IMR-90 (cell line): ENCODE data around the gene SEC23A.
"Not testable (repeated sequence)": the region's sequence is repeated elsewhere in the genome, so short reads cannot be mapped to it uniquely, and the experiment has no call there.

Source experiments
- CTCF ChIP-seq: conservative IDR thresholded peaks from 2 replicates; pipeline ENCODE4 v1.5.1; 2012; ENCODE audit warnings: mild to moderate bottlenecking, low read depth, low read length, improper control_type of control experiment
- POLR2A ChIP-seq: IDR thresholded peaks from 2 replicates; pipeline ENCODE4 v1.6.1; 2012; ENCODE audit warnings: mild to moderate bottlenecking, low read depth, low read length

DNA sequence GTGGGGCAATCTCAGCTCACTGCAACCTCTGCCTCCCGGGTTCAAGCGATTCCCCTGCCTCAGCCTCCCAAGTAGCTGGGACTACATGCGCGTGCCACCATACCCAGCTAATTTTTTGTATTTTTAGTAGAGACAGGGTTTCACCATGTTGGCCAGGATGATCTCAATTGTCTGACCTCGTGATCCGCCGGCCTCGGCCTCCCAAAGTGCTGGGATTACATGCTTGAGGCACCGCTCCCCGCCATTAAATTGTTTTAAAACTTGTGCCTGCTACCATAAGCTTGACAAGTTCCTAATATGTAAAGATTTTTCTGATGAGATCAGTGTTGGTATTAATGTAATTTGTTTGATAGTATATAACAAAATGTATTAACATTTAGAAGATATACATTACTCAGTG lies 3.8 kb downstream of the SEC23A start:
- not testable (repeated sequence) for TF ChIP-seq CTCF, POLR2A
